GM12873 (cell line): Measurements from ENCODE around the gene MTA3.

Experiments
- CTCF ChIP-seq: IDR thresholded peaks from 2 replicates; pipeline ENCODE4 v1.5.1; 2012; ENCODE audit warnings: low read depth, mild to moderate bottlenecking, moderate library complexity, low read length, control low read depth; ENCODE audit not compliant: insufficient read depth; ENCODE audit errors: missing control alignments

Gene MTA3

GRCh38 chr2:42557306-42557705 is 11.1 kb upstream of the MTA3 start:
- no peak for TF ChIP-seq CTCF

- no peak for TF ChIP-seq CTCF
Observed at GRCh38 chr2:42558827-42559226, 9.6 kb upstream of the MTA3 start.

- TF ChIP-seq CTCF = no peak
Observed at GRCh38 chr2:42560899-42561298, 7.5 kb upstream of the MTA3 start.

GRCh38 chr2:42562474-42563144 is 5.8 kb upstream of the MTA3 start:
- no peak for TF ChIP-seq CTCF

- no peak for TF ChIP-seq CTCF
Observed at GRCh38 chr2:42566025-42566424, 2.4 kb upstream of the MTA3 start.

GRCh38 chr2:42566837-42567321 is 1.6 kb upstream of the MTA3 start:
- no peak for TF ChIP-seq CTCF

GRCh38 chr2:42567364-42567763 is 1.1 kb upstream of the MTA3 start:
- no peak for TF ChIP-seq CTCF
